ENCODE results near the gene NDST1. TPM values are rescaled to one million over a fixed set of nuclear protein-coding genes. Genes with fewer than 3 reads are reported as not detected.

The NDST1 gene
- total and polyA plus RNA-seq, 2 donors (not counting 3 experiments of a cell fraction or from before 2014, with no cell fraction given): 38.6 to 102 TPM

GRCh38 chr5:150544611-150545219 lies 36.8 kb downstream of the NDST1 start:
- intact Hi-C loops (cut with micrococcal nuclease): loop anchor here (1.0 to 2.0 kb wide), 2 partner anchors 58 to 86 kb away; no protein-coding TSS in a partner anchor
- H3K9me1 ChIP-seq (replicated peaks; ENCODE audit: control insufficient read depth, extremely low read depth, insufficient read depth, low read length): no peaks in the 10 kb centered on the region
- H4K20me1 ChIP-seq (replicated peaks; ENCODE audit: control insufficient read depth, extremely low read depth, insufficient read depth, low read length): no peaks in the 10 kb centered on the region
- no TSS peak for BruUV-seq (replicated peaks)
- H3K79me2 ChIP-seq (ENCODE audit: control insufficient read depth, insufficient read depth, low read length): no peaks in the 10 kb centered on the region
- FAIRE-seq (peak; percentile 87), DNase-seq (ENCODE audit: low read depth, low spot score) (peak; percentile 69)
- no peak overlapping the region for H2AFZ ChIP-seq (ENCODE audit: low read depth, low read length)
- peaks cover 20% of the 10 kb centered on the region for H3K4me1 ChIP-seq (ENCODE audit: control insufficient read depth, extremely low read depth, insufficient read depth, low read length)
- H3K36me3 ChIP-seq (ENCODE audit: control insufficient read depth in 2 of 2, extremely low read depth in 1 of 2, insufficient read depth in 2 of 2, low read length in 2 of 2): peaks cover 6 to 33% of the 10 kb centered on the region in 2 experiments
- no peak overlapping the region for H3K27ac ChIP-seq (ENCODE audit: insufficient read depth, low read depth, low read length)
- dilution Hi-C loops (cut with MboI; ENCODE audit: extremely low pct_ligation_motif_present, low sequenced_read_pairs): no loop called here
- H3K27me3 ChIP-seq (ENCODE audit: control insufficient read depth in 2 of 2, insufficient read depth in 2 of 2, low read length in 2 of 2): no peaks in the 10 kb centered on the region
- no peak overlapping the region for H3K4me3 ChIP-seq (replicated peaks in 1 of 3; ENCODE audit: insufficient read depth in 1 of 3, low read depth in 1 of 3, low read length in 3 of 3)
- H3K4me2 ChIP-seq (ENCODE audit: insufficient read depth, low read length): no peak overlapping the region
- no peak overlapping the region for H3K9ac ChIP-seq (replicated peaks; ENCODE audit: extremely low read depth, insufficient read depth, low read length)
- ChIA-PET CTCF (interaction anchor here (0.6 to 9.3 kb wide), 27 partner anchors 9 to 161 kb away, joined by 3 to 168 read pairs (median 4); partner anchors contain the start of genes RBM22 and RPS14), POLR2A (no interaction called here)
- no peak for TF ChIP-seq MYC (IDR thresholded peaks at IDR 0.05; ENCODE audit: low read depth, low read length)
- TF ChIP-seq, protein P1, sequence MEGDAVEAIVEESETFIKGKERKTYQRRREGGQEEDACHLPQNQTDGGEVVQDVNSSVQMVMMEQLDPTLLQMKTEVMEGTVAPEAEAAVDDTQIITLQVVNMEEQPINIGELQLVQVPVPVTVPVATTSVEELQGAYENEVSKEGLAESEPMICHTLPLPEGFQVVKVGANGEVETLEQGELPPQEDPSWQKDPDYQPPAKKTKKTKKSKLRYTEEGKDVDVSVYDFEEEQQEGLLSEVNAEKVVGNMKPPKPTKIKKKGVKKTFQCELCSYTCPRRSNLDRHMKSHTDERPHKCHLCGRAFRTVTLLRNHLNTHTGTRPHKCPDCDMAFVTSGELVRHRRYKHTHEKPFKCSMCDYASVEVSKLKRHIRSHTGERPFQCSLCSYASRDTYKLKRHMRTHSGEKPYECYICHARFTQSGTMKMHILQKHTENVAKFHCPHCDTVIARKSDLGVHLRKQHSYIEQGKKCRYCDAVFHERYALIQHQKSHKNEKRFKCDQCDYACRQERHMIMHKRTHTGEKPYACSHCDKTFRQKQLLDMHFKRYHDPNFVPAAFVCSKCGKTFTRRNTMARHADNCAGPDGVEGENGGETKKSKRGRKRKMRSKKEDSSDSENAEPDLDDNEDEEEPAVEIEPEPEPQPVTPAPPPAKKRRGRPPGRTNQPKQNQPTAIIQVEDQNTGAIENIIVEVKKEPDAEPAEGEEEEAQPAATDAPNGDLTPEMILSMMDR (IDR thresholded peaks at IDR 0.05; ENCODE audit: extremely low read depth in 1 of 2, insufficient read depth in 1 of 2, low read depth in 1 of 2, low read length in 2 of 2): peak; percentile 95 to 97
- no peaks in the 10 kb centered on the region for H3K9me3 ChIP-seq (replicated peaks; ENCODE audit: control insufficient read depth, insufficient read depth, low read length)

DNA sequence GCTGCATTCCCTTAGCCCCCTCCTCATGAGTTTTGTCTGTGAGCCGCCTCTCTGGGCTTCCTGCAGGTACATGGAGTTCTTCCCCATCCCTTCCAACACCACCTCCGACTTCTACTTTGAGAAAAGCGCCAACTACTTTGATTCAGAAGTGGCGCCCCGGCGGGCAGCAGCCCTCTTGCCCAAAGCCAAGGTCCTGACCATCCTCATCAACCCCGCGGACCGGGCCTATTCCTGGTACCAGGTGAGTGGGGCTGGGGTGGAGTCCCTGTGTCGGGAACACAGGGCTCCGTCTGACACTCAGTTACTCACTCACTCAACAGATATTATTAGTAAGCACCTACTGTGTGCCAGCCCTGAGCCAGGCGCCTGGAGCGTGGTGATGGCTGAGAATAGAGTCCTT lies 37.3 kb downstream of the NDST1 start:
- no peaks in the 10 kb centered on the region for H4K20me1 ChIP-seq (replicated peaks; ENCODE audit: control insufficient read depth, extremely low read depth, insufficient read depth, low read length)
- no peaks in the 10 kb centered on the region for H3K9me3 ChIP-seq (replicated peaks; ENCODE audit: control insufficient read depth, insufficient read depth, low read length)
- no peak overlapping the region for H3K4me2 ChIP-seq (ENCODE audit: insufficient read depth, low read length)
- BruUV-seq (replicated peaks): no TSS peak
- no peak for DNase-seq (ENCODE audit: low read depth, low spot score)
- H3K4me1 ChIP-seq (ENCODE audit: control insufficient read depth, extremely low read depth, insufficient read depth, low read length): peaks cover 20% of the 10 kb centered on the region
- H3K36me3 ChIP-seq (ENCODE audit: control insufficient read depth in 2 of 2, extremely low read depth in 1 of 2, insufficient read depth in 2 of 2, low read length in 2 of 2): peaks cover 6 to 28% of the 10 kb centered on the region in 2 experiments
- TF ChIP-seq EZH2 (IDR thresholded peaks at IDR 0.05; ENCODE audit: borderline replicate concordance, low read depth, low read length, severe bottlenecking) (no peak), MYC (IDR thresholded peaks at IDR 0.05; ENCODE audit: low read depth, low read length) (no peak), POLR2AphosphoS5 (IDR thresholded peaks at IDR 0.05; ENCODE audit: insufficient read depth, low read depth, low read length) (no peak), GATA2 (IDR thresholded peaks at IDR 0.05; ENCODE audit: insufficient read depth, insufficient read length, low read depth, low read length) (no peak), JUN (IDR thresholded peaks at IDR 0.05; ENCODE audit: borderline replicate concordance, insufficient read depth, insufficient read length, low read depth) (no peak), POLR2A (IDR thresholded peaks at IDR 0.05; ENCODE audit: low read depth, low read length) (no peak), MAX (IDR thresholded peaks at IDR 0.05; ENCODE audit: insufficient read depth, insufficient read length) (no peak), FOS (IDR thresholded peaks at IDR 0.05; ENCODE audit: borderline replicate concordance, insufficient read depth, low read length) (no peak)
- TF ChIP-seq, protein P1 (IDR thresholded peaks at IDR 0.05; ENCODE audit: extremely low read depth in 1 of 2, insufficient read depth in 1 of 2, low read depth in 1 of 2, low read length in 2 of 2): no peak
- no peak overlapping the region for H3K27ac ChIP-seq (ENCODE audit: insufficient read depth, low read depth, low read length)
- H3K9me1 ChIP-seq (replicated peaks; ENCODE audit: control insufficient read depth, extremely low read depth, insufficient read depth, low read length): no peaks in the 10 kb centered on the region
- H3K9ac ChIP-seq (replicated peaks; ENCODE audit: extremely low read depth, insufficient read depth, low read length): no peak overlapping the region
- no peaks in the 10 kb centered on the region for H3K79me2 ChIP-seq (ENCODE audit: control insufficient read depth, insufficient read depth, low read length)
- intact Hi-C loops (cut with micrococcal nuclease) (loop anchor here (2.0 kb wide), 1 partner anchor 58 kb away; no protein-coding TSS in a partner anchor), dilution Hi-C loops (cut with MboI; ENCODE audit: extremely low pct_ligation_motif_present, low sequenced_read_pairs) (no loop called here)
- CTCF ChIA-PET: interaction anchor here (0.6 to 9.3 kb wide), 26 partner anchors 9 to 161 kb away, joined by 3 to 168 read pairs (median 4); partner anchors contain the start of genes RBM22 and RPS14
- H2AFZ ChIP-seq (ENCODE audit: low read depth, low read length): no peak overlapping the region
- no peak overlapping the region for H3K4me3 ChIP-seq (replicated peaks in 1 of 3; ENCODE audit: insufficient read depth in 1 of 3, low read depth in 1 of 3, low read length in 3 of 3)
- no peak for FAIRE-seq
- no peaks in the 10 kb centered on the region for H3K27me3 ChIP-seq (ENCODE audit: control insufficient read depth in 2 of 2, insufficient read depth in 2 of 2, low read length in 2 of 2)
- POLR2A ChIA-PET: no interaction called here

All from endothelial cell of umbilical vein (primary cell).